ENCODE results near the gene RGL1.

Gene RGL1

GRCh38 chr1:183881387-183882131 is 76.6 kb downstream of the RGL1 start:
- 0 out of 2 replicates have a peak overlapping the region, but pooled peaks have one; percentile 12 for H3K27ac ChIP-seq
- TF ChIP-seq CTCF (conservative IDR thresholded peaks at IDR 0.05): no peak
- no peak for TF ChIP-seq ZFX (IDR thresholded peaks at IDR 0.05)

- TF ChIP-seq CTCF (conservative IDR thresholded peaks at IDR 0.05) (no peak), ZFX (IDR thresholded peaks at IDR 0.05) (no peak)
Measured at GRCh38 chr1:183882335-183883167, 77.6 kb downstream of the RGL1 start.

GRCh38 chr1:183883623-183884022 is 78.7 kb downstream of the RGL1 start:
- no peak overlapping the region for H3K27ac ChIP-seq
- TF ChIP-seq CTCF (conservative IDR thresholded peaks at IDR 0.05) (no peak), ZFX (IDR thresholded peaks at IDR 0.05) (no peak)

More at GRCh38 chr1:183882335-183883167, 77.6 kb downstream of the RGL1 start:
- no peak overlapping the region for H3K27ac ChIP-seq

- no peak overlapping the region for H3K27ac ChIP-seq
- TF ChIP-seq ZFX (IDR thresholded peaks at IDR 0.05) (no peak), CTCF (conservative IDR thresholded peaks at IDR 0.05) (no peak)
Measured at GRCh38 chr1:183884526-183884925, 79.6 kb downstream of the RGL1 start.

- H3K27ac ChIP-seq: no peak overlapping the region
- no peak for TF ChIP-seq ZFX (IDR thresholded peaks at IDR 0.05)
- no peak; the same call in 1 of the 2 replicates for TF ChIP-seq CTCF (conservative IDR thresholded peaks at IDR 0.05)
Measured at GRCh38 chr1:183885142-183885735, 80.3 kb downstream of the RGL1 start.

GRCh38 chr1:183886083-183886828 is 81.3 kb downstream of the RGL1 start:
- no peak for TF ChIP-seq ZFX (IDR thresholded peaks at IDR 0.05)
- TF ChIP-seq CTCF (conservative IDR thresholded peaks at IDR 0.05): no peak

More at GRCh38 chr1:183886083-183886828, 81.3 kb downstream of the RGL1 start:
- H3K27ac ChIP-seq: no peak overlapping the region
